GM19099 (cell line): ENCODE results near the gene STYXL1.

Source experiments
- POLR2A ChIP-seq: IDR thresholded peaks from 3 replicates; pipeline ENCODE4 v1.6.1; 2011; ENCODE audit warnings: low read depth; ENCODE audit not compliant: insufficient read length; ENCODE audit errors: extremely low read depth

The STYXL1 gene

DNA sequence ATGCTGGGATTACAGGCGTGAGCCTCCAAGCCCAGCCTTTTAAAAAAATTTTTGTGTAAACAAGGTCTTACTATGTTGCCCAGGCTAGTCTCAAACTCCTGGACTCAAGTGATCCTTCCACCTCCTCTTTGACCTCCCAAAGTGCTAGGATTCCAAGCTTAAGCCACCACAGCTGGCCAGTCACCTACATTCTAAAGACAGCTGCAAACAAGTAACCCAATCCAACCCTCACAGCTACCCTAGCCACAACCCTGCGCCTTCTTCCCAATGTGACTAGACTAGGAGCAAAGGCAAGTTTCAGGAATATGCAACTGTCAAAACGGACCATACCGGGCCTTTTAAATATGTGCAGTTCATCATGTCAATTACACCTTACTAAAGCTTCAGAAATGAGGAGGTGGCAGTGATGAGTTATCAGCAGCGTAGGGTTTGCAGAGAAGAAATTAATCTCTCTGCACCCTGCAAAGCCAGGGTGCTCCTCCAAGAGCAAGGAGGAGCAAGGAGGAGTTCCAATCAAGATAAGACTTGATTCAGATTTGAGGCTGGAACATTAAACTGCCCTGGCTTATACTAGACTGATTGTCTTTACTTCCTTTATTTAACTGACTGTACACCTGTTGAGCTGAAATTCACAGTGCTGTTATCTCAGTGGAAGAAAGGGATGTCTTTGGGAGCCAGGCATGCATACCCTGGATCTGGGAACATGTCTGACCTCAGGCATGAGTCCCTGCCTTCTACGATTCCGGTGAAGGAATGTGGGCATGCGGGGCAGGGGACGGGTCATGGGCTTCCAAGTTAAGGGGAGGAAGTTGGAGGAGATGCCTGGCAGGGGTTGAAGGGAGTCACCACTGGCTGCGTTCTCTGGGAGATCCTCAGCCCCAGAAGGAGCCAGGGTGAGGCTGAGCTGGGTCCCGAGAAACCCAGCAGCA is 37.9 kb downstream of the STYXL1 start:
- TF ChIP-seq POLR2A: no peak

DNA sequence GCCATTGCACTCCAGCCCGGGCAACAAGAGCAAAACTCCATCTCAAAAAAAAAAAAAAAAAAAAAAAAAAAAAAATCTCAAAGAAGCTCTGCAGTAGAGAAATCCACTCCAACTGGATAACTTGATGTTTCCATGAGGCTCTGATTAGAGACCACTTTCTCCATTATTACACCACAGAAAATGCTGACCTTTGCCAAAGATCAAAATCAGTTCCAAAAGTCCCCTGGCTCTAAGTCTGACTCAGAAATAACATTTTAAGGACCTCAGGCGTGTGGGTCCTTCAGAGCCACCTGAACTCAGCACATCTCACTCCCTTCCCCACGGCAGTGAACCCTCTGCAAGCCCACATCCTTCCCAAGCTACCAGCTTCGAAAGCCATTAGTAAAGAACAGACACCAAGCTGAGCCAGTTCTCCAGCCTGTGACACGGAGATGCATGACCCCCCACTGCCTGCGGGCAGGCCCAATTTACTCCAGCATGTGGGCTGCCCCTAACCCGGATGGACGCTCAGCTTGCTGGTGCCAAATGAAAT is 39.6 kb downstream of the STYXL1 start:
- TF ChIP-seq POLR2A: no peak

DNA sequence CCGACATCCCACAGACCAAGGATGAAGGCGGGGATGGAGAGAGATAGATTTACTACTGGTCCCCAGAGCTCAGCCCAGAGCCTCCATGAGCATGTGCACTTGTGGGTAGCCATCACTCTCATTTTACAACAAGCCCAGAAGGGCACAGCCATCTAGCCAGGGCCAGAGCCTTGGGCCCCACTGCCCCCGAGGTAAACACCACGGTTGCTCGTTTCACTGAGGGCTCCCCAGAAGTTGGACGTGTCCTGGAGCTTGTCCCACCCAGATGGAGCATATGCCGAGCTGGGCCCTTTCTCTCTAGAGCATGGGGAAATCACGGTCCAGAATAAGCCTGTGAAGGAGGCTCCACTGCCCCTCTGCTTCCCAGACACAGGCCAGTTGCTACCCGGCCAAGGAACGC is 44.4 kb downstream of the STYXL1 start:
- no peak for TF ChIP-seq POLR2A

DNA sequence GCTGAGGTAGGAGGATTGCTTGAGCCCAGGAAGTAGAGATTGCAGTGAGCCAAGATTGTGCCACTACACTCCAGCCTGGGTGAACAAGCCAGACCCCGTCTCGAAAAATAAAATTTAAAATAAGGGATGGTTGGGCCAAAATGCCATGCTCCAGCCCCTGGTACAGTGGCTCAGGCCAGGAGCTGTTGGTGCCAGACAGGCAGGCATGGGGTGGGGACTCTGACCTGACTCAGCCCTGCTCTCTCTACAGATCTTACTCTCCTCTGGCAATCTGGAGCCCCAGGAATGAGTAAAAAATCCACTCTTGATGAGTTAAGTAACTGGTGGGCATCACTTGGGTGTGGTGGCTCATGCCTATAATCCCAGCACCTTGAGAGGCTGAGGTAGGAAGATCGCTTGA is 45.0 kb downstream of the STYXL1 start:
- no peak for TF ChIP-seq POLR2A

DNA sequence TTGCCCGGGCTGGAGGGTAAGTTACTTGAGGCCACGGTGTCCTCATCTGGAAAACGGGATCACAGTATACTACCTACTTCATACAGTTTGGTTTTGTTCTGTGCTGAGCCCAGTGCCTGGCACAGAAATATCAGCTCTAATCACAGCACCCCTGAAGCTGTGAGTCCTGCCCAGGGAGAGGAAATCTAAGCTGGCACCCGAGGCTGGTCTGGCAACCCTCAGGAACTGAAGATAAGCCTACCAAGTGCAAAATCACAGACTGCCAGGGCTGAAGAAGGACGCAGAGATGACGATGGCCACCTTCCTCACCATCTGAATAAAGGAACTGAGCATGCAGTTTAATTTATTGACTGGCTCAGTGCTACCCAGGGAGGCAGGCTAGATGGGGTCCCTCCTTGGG is 45.7 kb downstream of the STYXL1 start:
- TF ChIP-seq POLR2A: no peak

DNA sequence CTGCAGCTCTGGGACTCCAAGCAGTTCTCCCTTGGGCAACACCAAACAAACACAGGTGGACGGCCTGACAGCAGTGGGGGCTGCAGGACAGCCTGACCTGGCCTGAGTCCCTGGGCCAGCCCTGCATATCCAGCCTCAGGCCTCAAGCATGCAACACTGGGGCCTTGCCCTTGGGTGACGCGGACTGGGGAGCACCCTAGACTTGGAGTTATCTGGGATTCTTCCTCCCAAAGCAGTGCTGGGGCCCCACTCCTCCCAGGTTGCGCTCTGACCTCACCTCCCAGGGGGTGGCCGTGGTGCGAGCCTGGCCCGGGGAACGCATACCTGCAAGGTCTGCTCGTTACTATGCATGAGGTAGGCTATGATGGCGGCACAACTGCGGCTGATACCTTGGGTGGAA is 47.2 kb downstream of the STYXL1 start:
- TF ChIP-seq POLR2A: no peak

DNA sequence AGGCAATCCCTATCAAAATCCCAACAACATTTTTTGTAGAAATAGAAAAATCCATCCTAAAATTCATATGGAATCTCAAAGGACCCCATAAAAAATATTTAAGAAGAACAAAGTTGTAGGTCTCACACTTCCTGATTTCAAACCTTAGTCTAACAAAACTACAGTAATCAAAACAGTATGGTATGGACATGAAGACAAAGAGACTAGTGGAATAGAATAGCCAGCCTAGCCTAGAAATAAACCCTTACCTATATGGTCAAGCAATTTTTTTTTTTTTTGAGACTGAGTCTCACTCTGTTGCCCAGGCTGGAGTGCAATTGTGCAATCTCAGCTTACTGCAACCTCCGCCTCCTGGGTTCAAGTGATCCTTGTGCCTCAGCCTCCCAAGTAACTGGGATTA is 49.8 kb downstream of the STYXL1 start:
- TF ChIP-seq POLR2A: no peak

DNA sequence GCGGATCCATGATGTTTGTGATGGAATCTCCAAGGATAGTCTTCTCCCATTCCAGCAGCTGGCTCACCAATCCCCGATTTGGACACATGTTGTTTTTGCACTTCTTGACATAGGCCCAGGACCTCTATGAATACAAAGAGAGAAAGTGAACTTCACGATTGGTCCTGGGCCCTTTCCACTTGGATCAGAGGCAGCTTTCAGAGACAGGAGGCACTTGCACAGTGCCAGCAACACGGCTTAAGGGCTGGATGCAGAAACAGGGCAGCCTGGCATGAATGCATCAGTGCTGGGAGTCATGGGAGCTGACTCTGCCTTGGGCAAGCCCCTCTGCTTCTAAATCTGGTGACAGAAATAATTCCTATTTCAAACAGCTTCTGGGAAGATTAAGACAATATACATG is 51.3 kb downstream of the STYXL1 start:
- TF ChIP-seq POLR2A: no peak

DNA sequence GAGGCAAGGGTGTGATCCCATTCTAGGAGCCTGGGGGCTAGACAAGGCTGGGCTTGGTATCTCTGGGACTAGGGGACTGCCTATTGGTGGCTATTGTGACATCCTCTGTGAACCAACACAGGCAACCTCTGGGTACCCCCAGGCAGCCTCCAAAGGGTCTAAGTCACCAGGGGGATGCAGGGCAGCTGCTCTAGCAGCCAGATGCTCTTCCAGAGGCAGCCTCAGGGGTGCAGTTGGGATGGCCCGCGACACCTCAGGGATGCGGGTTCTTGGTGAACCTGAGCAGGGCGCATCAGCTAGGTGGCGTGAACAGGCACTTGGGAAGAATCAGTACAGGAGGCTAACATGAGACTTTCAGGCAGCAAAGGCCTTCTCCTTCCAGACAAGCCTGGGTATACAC is 51.8 kb downstream of the STYXL1 start:
- no peak for TF ChIP-seq POLR2A

DNA sequence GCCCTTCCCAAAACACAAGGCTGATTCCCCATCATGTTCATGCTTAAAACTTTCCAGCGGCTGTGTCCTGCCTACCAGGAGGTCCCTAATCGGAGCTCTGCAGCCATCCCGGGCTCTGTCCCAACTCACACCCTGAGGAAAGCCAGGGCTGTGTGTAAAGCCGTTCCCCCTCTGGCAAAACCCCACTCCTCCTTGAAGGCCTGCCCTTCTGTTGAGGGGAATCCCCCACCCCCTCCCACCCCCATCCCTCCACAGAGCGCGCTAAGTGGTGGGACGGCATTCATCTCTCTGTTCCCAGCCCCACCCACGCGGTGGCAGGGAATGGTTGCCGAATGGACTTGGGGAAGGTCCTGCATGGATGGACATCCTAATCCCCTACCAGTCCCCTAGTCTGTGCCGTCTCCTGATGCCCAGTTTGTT is 52.7 kb downstream of the STYXL1 start:
- TF ChIP-seq POLR2A: no peak

DNA sequence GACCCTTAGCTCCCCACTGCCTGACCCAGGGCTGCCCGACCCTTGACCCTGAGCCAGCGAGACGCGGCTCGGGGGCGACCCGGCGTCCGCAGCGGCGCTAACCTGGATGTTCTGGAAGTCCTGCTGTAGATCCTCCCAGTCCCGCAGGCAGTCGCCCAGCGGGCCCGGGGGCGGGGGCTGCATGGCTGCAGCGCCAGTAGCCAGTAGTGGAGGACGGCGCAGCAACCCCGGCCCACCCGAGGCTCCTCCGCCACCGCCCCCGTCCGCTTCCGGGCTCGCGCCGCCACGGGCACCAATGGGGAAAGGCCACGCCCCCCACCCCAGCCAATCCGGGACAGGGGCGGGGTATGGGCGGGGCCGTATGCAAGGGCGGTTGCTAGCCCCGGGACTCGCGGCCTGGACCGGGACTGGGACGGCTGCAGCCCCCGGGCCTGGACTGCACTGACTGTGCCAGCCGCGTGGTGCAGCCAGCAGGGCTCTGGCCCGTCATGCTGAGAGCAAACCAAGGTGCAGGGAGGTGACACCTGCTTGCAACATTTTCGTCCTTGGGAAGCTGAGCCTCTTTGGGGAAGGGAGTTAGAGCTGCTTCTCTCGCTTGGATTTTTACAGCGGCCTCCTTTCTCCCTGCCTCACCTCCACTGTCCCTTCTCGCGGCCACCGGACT is 53.3 kb downstream of the STYXL1 start, which contains the start of gene TMEM120A:
TSS of gene TMEM120A (minus strand) at position 208 of the 664 bp plus-strand sequence. CDS start at position 183, 25 bp downstream.
- peak; percentile 61 for TF ChIP-seq POLR2A

DNA sequence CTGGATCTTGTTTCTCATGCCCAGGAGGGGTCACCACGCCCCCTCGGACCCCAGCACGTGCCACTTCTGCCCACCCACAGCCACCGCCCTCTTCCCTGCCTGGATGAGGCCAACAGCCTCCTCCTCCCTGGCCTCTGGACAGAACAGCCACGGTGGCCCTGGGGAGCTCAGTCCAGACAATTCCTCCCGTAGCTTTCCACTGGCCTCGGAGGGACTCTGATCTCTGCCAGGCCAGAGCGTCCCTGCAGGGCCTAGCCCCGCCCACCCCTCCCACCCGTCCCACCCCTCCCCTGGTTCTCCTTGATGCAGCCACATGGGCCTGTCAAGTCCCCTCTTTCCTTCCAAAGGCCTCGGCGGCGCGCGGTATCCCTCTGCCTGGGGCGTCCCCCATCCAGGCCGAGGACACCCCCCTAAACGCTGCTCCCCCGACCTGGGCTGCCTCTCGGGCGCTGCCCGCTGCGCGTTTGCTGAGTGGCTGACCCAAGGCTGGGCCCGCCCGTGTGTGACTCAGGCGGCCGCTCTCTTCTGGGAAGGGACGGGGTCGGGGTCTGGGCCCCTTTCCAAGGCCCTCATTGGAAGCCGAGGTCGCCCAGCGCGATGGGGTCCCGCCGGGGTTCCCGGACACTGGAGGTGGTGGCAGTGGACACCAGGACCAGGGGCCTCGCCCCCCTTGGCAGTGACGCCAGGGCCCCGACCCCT is 54.0 kb downstream of the STYXL1 start:
- TF ChIP-seq POLR2A: no peak

DNA sequence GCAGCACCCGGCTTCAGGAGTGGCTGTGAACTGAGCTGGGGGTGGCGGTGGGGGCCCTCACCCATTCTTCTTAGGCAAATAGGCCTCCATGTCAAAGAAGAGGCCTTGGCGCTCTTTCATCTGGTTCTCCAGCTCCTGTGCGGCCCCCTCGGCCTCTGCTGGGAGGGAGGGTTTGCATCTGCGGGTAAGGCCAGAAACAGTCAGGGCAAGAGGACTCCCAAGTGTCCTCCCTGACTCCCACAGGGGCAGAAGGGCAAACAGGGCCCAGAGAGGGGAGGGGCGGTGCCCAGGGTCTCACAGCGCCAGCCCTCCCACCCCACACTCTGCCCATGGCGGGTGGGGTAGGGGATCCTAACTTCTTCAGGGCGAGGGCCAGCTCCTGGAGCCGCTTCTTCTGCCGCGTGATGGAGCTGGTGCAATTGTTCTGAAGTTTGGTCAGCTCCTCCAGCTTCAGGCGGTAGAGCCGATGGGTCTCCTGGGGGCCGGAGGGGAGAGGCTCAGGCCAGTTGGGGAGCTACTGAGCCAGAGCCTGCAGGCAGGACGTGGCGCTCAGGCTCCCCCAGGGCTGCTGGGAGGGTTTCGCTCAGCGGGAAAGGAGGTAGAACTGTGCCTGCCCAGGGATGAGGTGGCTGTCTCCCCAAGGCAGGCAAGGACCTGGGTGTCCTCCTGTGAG is 55.6 kb downstream of the STYXL1 start:
- no peak for TF ChIP-seq POLR2A

DNA sequence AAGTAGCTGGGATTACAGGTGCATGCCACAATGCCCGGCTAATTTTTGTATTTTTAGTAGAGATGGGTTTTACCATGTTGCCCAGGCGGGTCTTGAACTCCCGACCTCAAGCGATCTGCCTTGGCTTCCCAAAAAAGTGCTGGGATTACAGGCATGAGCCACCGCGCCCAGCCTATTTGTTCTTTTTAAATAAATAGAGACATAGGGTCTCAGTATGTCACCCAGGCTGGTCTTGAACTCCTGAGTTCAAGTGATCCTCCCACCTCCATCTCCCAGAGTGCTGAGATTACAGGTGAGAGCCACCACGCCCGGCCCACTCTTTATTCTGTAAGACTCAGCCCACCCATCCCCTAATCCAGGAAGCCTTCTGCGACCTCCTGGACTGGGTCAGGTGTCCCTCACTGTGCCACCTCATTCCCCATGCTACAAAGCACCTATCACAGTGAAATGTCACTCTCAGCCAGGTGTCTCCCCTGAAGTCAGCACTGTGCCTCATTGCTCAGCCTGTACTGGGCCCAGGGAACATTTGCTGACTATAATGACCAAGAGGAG is 56.2 kb downstream of the STYXL1 start:
- TF ChIP-seq POLR2A: no peak
